GM12892 (cell line): Measurements from ENCODE around the gene USP11.

Experiments
- DNase-seq: peaks from one replicate; pipeline ENCODE4 v3.0.0; 2011; ENCODE audit not compliant: insufficient read length
- FAIRE-seq: peaks from 2 replicates; lab custom pipeline; 2011; peaks lifted over from hg19 to GRCh38; lab: Jason Lieb, UNC
- POLR2A ChIP-seq: IDR thresholded peaks from 2 replicates; pipeline ENCODE4 v1.6.1; 2011; ENCODE audit warnings: low read depth, low read length, control low read depth
- POLR2AphosphoS5 ChIP-seq: IDR thresholded peaks from 2 replicates; pipeline ENCODE4 v1.6.1; 2011; ENCODE audit warnings: low read depth, low read length, control low read depth
- TAF1 ChIP-seq: IDR thresholded peaks from 2 replicates; pipeline ENCODE4 v1.6.1; 2011; ENCODE audit warnings: low read depth, mild to moderate bottlenecking, control low read depth, low read length, borderline replicate concordance

Gene USP11

DNA sequence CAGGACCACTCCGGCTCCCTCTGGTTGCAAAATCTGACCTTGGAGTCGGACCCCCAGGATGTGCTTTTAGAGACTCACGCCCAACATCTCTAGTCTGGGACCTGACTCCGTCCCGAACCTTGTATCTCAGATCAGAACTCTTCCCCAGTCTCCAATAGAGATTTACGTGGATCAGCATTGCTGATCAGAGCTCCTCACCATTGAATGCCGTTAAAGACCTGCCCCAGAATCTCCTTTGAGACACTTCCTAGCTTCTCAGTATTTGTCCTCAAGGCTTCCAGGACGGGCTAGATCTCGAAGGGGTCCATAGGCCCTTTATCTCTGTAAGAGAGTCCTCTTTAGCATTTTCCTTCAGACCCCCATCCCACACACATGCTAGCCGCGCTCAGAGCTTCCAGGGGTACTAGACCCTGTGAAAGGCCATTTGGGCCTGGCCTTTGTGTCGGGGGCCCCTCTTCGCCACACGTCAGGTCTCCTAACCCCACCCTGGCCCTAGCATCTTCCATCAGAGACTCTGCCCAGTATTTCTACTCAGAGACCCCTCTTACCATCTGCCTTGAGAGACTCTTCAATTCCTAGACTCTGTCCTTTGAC is 38.5 kb upstream of the USP11 start:
- FAIRE-seq (peak; percentile 24), DNase-seq (no peak)
- no peak for TF ChIP-seq POLR2A
- no peak for TF ChIP-seq POLR2AphosphoS5
- no peak for TF ChIP-seq TAF1

DNA sequence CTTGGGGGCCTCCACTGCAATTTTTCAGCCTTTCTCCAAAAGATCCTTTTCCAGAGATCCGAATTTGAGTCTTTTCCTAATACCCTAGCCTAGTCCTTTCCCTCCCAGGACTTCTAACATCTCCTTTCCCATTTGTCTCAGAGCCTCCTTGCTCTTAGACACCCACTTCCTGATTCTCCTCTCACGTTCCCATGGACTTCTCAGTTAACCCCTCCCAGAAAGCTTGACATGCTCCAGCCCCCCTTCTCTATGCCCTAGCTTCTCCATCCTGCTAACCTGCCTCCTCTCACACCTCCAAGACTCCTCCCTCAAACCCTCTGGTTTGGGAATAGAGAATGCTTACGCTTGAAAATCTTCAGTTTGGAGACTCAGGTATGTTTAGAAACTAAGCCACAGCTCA is 36.7 kb upstream of the USP11 start:
- no peak for TF ChIP-seq TAF1
- no peak for TF ChIP-seq POLR2A
- no peak for TF ChIP-seq POLR2AphosphoS5
- DNase-seq (no peak), FAIRE-seq (peak; percentile 46)

- no peak for DNase-seq
- no peak for FAIRE-seq
- TF ChIP-seq POLR2AphosphoS5 = no peak
- no peak for TF ChIP-seq POLR2A
- TF ChIP-seq TAF1 = no peak
These were observed 35.3 kb upstream of the USP11 start for GRCh38 chrX:47197526-47197925.

GRCh38 chrX:47198026-47198686 is 34.7 kb upstream of the USP11 start:
- no peak for DNase-seq
- TF ChIP-seq POLR2A = no peak
- no peak for TF ChIP-seq TAF1
- no peak for TF ChIP-seq POLR2AphosphoS5
- no peak for FAIRE-seq

- no peak for DNase-seq
- no peak for FAIRE-seq
- TF ChIP-seq TAF1 (no peak), POLR2A (no peak), POLR2AphosphoS5 (no peak)
These were observed 34.1 kb upstream of the USP11 start for GRCh38 chrX:47198687-47199080.

GRCh38 chrX:47199286-47199685 is 33.5 kb upstream of the USP11 start:
- no peak for DNase-seq
- FAIRE-seq = no peak
- TF ChIP-seq POLR2A (0 out of 2 replicates have a peak, but pooled peaks have one; percentile 5), TAF1 (no peak)

GRCh38 chrX:47200385-47201150 is 32.2 kb upstream of the USP11 start:
- FAIRE-seq (no peak), DNase-seq (no peak)

DNA sequence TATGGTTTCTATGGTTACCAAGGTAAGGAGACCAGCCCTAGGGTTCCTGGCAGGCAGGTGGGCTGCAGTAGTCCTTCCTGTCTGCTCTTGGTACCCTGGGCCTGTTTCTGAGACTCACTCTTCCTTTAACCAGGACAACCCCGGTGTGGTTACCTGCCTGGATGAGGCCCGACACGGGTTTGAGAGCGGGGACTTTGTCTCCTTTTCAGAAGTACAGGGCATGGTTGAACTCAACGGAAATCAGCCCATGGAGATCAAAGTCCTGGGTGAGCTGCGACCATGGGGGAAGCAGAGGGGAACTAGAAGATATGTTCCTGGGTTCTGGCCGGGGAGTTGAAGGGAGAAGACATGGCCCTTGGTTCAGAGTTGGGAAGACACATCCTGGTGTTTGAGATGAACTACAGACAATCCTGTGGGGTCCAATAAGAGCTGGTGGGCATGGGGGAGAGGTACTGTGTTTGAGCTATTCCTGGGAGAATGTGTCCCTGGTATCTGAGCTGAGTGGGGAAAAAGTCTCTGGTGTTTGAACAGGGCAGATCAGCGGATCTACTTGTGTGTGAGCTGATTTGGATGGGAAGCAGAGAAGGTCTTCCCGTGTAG is 31.4 kb upstream of the USP11 start:
- DNase-seq (no peak), FAIRE-seq (no peak)
- TF ChIP-seq POLR2A = no peak
- no peak for TF ChIP-seq TAF1

More at GRCh38 chrX:47200385-47201150, 32.2 kb upstream of the USP11 start:
- TF ChIP-seq POLR2AphosphoS5 (no peak), POLR2A (no peak)

- no peak for DNase-seq
- no peak for FAIRE-seq
- TF ChIP-seq POLR2A (no peak), TAF1 (no peak), POLR2AphosphoS5 (no peak)
These were observed 30.5 kb upstream of the USP11 start for GRCh38 chrX:47202316-47202715.

DNA sequence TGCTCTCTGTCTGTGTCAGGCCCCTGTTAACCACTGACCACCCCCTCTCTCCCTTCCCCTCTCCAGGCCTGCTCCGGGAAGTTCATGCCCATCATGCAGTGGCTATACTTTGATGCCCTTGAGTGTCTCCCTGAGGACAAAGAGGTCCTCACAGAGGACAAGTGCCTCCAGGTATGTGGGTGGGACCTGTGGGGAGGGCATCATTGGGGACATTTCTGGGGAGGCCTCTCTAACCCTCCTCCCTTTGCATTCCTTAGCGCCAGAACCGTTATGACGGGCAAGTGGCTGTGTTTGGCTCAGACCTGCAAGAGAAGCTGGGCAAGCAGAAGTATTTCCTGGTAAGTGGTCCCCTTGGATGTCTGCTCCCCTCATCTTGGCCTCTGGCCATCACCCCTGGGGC is 29.9 kb upstream of the USP11 start:
- DNase-seq (no peak), FAIRE-seq (no peak)
- TF ChIP-seq POLR2A (no peak), POLR2AphosphoS5 (no peak), TAF1 (no peak)

DNA sequence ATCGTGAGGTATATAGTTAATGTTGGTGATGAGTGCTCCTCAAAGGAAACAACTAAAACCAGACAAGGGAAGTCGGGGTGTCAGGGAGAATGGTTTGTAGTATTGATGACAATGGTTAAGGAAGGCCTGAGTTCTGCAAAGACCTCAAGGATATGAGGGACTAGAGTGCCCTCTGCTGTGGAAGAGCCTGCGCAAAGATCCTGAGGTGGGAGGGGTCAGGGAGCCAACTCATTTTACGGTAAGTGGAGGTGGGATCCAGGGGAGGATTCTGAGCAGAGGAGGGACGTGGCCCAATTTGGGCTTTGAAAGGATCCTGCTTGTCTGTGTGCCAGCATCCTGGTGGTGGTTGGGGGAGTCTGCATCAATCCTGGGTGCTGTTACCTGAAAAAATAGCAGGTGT is 27.8 kb upstream of the USP11 start:
- no peak for TF ChIP-seq TAF1
- no peak for TF ChIP-seq POLR2AphosphoS5
- TF ChIP-seq POLR2A = no peak
- FAIRE-seq (no peak), DNase-seq (no peak)
